Measurements from ENCODE around the gene C9orf50.

The C9orf50 gene

DNA sequence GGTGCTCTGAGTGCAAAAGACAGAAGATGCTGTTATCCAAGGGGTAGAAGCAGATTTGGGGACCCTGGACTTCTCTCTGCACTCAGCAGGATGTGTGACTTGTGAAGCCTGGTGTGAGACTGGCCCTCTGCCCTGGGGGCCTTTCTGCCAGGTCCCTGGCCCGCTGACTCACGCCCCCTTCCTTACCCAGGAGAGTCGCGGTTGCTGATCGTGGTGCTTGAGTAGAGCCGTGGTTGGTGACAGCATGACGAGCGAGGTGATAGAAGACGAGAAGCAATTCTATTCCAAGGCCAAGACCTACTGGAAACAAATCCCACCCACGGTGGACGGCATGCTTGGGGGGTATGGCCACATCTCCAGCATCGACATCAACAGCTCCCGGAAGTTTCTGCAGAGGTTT, 11.6 kb upstream of the C9orf50 start:
- peaks cover 11% of the 10 kb centered on the region; the same call in 1 of the 2 replicates for H4K20me1 ChIP-seq (ENCODE audit: low read depth, low read length)
- H3K4me2 ChIP-seq (ENCODE audit: low read depth, low read length, poor library complexity, severe bottlenecking), result no peak overlapping the region
- H2AFZ ChIP-seq (ENCODE audit: low read depth, low read length, severe bottlenecking), result no peak overlapping the region
- H3K9me2 ChIP-seq (replicated peaks; ENCODE audit: insufficient read depth, low read length), result no peaks in the 10 kb centered on the region
- H3F3A ChIP-seq (ENCODE audit: insufficient read depth), result no peaks in the 10 kb centered on the region
- H3K36me3 ChIP-seq (ENCODE audit: low read length), result no peaks in the 10 kb centered on the region
- H3K79me2 ChIP-seq (ENCODE audit: insufficient read depth, low read length), result peaks cover 66% of the 10 kb centered on the region
- no peak overlapping the region for H3K27ac ChIP-seq (ENCODE audit: low read depth, low read length)
- H3K9me3 ChIP-seq (ENCODE audit: insufficient read depth, low read length), result no peaks in the 10 kb centered on the region
- TF ChIP-seq CTCF (IDR thresholded peaks at IDR 0.05; ENCODE audit: insufficient read depth, low read length, poor library complexity, severe bottlenecking) (no peak), EZH2phosphoT487 (conservative IDR thresholded peaks at IDR 0.05; ENCODE audit: low read length) (no peak)
- no peaks in the 10 kb centered on the region for H3K27me3 ChIP-seq (ENCODE audit: low read length)
- no peak overlapping the region for H3K4me3 ChIP-seq (ENCODE audit: insufficient read depth, low read length, poor library complexity, severe bottlenecking)
- no peak overlapping the region for H3K9ac ChIP-seq (ENCODE audit: low read length)

DNA sequence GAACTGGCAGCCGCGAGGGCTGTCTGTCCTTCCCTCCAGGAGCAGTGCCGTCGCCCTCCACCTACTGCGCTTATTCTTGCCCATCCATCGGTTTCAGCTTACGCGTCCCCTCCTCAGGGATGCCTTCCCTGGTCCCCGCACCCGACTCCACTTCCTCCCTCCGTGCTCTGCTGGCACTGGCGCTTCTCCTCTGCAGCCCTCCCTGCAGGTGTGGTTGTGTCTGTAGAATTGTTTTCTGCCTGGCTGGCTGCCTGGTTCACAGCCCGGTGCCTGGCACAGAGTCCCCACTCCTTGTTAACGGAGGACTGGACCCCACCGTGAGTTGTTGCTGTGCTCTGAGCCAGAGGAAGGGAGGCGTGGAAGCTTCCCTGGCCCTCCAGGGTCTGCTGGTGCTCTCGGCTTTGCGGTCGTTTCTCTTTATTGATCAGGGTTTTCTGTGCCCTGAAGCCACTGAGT, 10.8 kb upstream of the C9orf50 start:
- no peak for TF ChIP-seq CTCF (IDR thresholded peaks at IDR 0.05; ENCODE audit: insufficient read depth, low read length, poor library complexity, severe bottlenecking)
- no peak for TF ChIP-seq EZH2phosphoT487 (conservative IDR thresholded peaks at IDR 0.05; ENCODE audit: low read length)
- Histone ChIP-seq H3K9me3 (ENCODE audit: insufficient read depth, low read length) (no peaks in the 10 kb centered on the region), H3K36me3 (ENCODE audit: low read length) (no peaks in the 10 kb centered on the region), H3K79me2 (ENCODE audit: insufficient read depth, low read length) (peaks cover 74% of the 10 kb centered on the region), H3F3A (ENCODE audit: insufficient read depth) (no peaks in the 10 kb centered on the region), H3K27ac (ENCODE audit: low read depth, low read length) (no peak overlapping the region), H4K20me1 (ENCODE audit: low read depth, low read length) (peaks cover 14% of the 10 kb centered on the region; the same call in 1 of the 2 replicates), H3K4me3 (ENCODE audit: insufficient read depth, low read length, poor library complexity, severe bottlenecking) (no peak overlapping the region), H3K9me2 (replicated peaks; ENCODE audit: insufficient read depth, low read length) (no peaks in the 10 kb centered on the region), H2AFZ (ENCODE audit: low read depth, low read length, severe bottlenecking) (no peak overlapping the region), H3K27me3 (ENCODE audit: low read length) (no peaks in the 10 kb centered on the region), H3K9ac (ENCODE audit: low read length) (no peak overlapping the region), H3K4me2 (ENCODE audit: low read depth, low read length, poor library complexity, severe bottlenecking) (no peak overlapping the region)

DNA sequence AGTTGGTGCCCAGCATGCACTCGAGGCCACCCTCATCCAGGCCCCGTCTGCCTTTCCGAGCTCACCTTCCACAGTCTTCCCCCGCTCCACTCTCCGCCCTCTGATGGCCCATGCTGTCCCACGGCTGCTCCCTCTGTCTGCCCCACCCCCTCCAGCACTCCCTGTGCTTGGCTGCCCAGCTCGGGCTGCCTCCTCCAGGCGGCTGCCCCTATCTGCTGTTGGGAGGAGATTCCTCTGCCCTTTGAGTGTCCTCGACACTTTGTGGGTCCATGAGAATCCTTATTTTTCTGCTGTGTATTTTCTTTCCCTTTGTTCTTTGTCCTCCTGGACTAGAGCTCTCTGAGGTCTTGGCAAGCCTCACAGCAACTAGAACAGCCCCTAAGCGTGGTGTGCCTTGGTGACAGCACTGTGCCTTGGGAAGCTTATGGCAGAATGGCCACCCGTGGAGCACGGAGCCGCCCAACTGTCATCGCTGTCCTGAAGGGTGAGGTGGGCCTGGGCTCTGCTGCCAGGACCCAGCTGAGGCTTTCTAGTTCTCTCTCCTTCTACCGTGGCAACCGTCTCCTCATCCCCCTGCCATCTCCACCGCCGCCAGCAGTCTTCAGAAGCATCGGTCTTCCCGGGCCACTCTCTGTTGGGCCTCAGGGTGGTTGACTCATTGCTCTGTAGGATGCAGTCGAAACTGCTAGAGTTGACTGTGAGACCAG, 10.2 kb upstream of the C9orf50 start:
- no peak overlapping the region for H3K4me2 ChIP-seq (ENCODE audit: low read depth, low read length, poor library complexity, severe bottlenecking)
- no peaks in the 10 kb centered on the region for H3F3A ChIP-seq (ENCODE audit: insufficient read depth)
- H4K20me1 ChIP-seq (ENCODE audit: low read depth, low read length), result peaks cover 14% of the 10 kb centered on the region; the same call in 1 of the 2 replicates
- H3K27ac ChIP-seq (ENCODE audit: low read depth, low read length), result no peak overlapping the region
- no peaks in the 10 kb centered on the region for H3K9me2 ChIP-seq (replicated peaks; ENCODE audit: insufficient read depth, low read length)
- peaks cover 80% of the 10 kb centered on the region for H3K79me2 ChIP-seq (ENCODE audit: insufficient read depth, low read length)
- no peaks in the 10 kb centered on the region for H3K36me3 ChIP-seq (ENCODE audit: low read length)
- no peaks in the 10 kb centered on the region for H3K27me3 ChIP-seq (ENCODE audit: low read length)
- H3K9ac ChIP-seq (ENCODE audit: low read length), result no peak overlapping the region
- H3K9me3 ChIP-seq (ENCODE audit: insufficient read depth, low read length), result no peaks in the 10 kb centered on the region
- H3K4me3 ChIP-seq (ENCODE audit: insufficient read depth, low read length, poor library complexity, severe bottlenecking), result no peak overlapping the region
- TF ChIP-seq CTCF (IDR thresholded peaks at IDR 0.05; ENCODE audit: insufficient read depth, low read length, poor library complexity, severe bottlenecking), result no peak
- TF ChIP-seq EZH2phosphoT487 (conservative IDR thresholded peaks at IDR 0.05; ENCODE audit: low read length), result no peak
- no peak overlapping the region for H2AFZ ChIP-seq (ENCODE audit: low read depth, low read length, severe bottlenecking)

Data from SU-DHL-6 (cell line).